Heart right ventricle (tissue), 16 donors: ENCODE results near the gene GRID1. TPM values are rescaled to one million over a fixed set of nuclear protein-coding genes. Genes with fewer than 3 reads are reported as not detected.

Source experiments
- ATAC-seq, 8 donors: fragments of 200-7000 bp; cut with Tn5 transposase; one replicate each; pipeline ENCODE4 v1.9.1; 2020; ENCODE audit warnings: mild to moderate bottlenecking in 8 of 8, moderate library complexity in 8 of 8, moderate number of reproducible peaks in 1 of 8
- DNase-seq, 2 donors: peaks; one replicate each; pipeline ENCODE4 v3.0.0-alpha.2; 2020
- H3K27ac ChIP-seq, 10 donors: fragments of 200-600 bp; sonication (generic) in 2 of 10; one replicate each; pipeline versions ENCODE4 v1.5.0 to v1.8.0; 2020 to 2022; ENCODE audit warnings: mild to moderate bottlenecking in 3 of 10
- H3K27me3 ChIP-seq, 7 donors: fragments of 200-600 bp; one replicate each; pipeline ENCODE4 v1.8.0; 2021 to 2022; ENCODE audit warnings: mild to moderate bottlenecking in 2 of 7
- H3K36me3 ChIP-seq, 9 donors: fragments of 200-600 bp; sonication (generic) in 1 of 9; one replicate each; pipeline versions ENCODE4 v1.5.0 to v1.8.0; 2020 to 2022; ENCODE audit warnings: mild to moderate bottlenecking in 2 of 9
- H3K4me1 ChIP-seq, 9 donors: fragments of 200-600 bp; sonication (generic) in 1 of 9; one replicate each; pipeline versions ENCODE4 v1.5.0 to v1.8.0; 2020 to 2022; ENCODE audit warnings: mild to moderate bottlenecking in 4 of 9
- H3K4me3 ChIP-seq, 10 donors: fragments of 200-600 bp; sonication (generic) in 2 of 10; one replicate each; pipeline versions ENCODE4 v1.5.0 to v1.8.0; 2020 to 2022; ENCODE audit warnings: mild to moderate bottlenecking in 7 of 10, moderate library complexity in 2 of 10
- H3K9me3 ChIP-seq, 11 donors: fragments of 200-600 bp in 10 of 11; sonication (generic) in 2 of 11; one replicate each; pipeline versions ENCODE4 v1.5.0 to v1.8.0; 2013 to 2022; ENCODE audit warnings: mild to moderate bottlenecking in 2 of 11, control low read depth in 1 of 11, moderate library complexity in 1 of 11
- CTCF ChIP-seq, 9 donors: fragments of 200-600 bp; sonication (generic) in 2 of 9; IDR thresholded peaks; one replicate each; pipeline versions ENCODE4 v1.5.0 to v1.8.0; 2021 to 2022; ENCODE audit warnings: antibody characterized with exemption in 9 of 9, mild to moderate bottlenecking in 5 of 9, moderate library complexity in 1 of 9
- WGBS, 2 donors: extraction: QIAGEN DNeasy Blood & Tissue Kit; methylation state at CpG; one replicate each; pipeline ENCODE4 v1.1.7; 2013; ENCODE audit warnings: inconsistent platforms in 1 of 2; 5-methylcytosine and 5-hydroxymethylcytosine counted together
- intact Hi-C, 10 donors: fragments of 100-400 bp; cut with DNase I; formaldehyde crosslinking; loops; one replicate each; pipeline versions ENCODE4 v1.11.1 to v1.14.2; 2022
- polyA plus RNA-seq, 2 donors: library from polyadenylated mRNA; stranded (reverse); fragments of 200-250 nt; gene quantifications; one replicate each; pipeline ENCODE4 v1.2.3, GENCODE V29; 2013
- total RNA-seq, 10 donors: library from RNA; stranded (reverse); fragmentation: NEBNext Ultra II Directional in 3 of 10; extraction: Animal tissue kit (Norgen Biotek cat#: 25700) in 3 of 10; gene quantifications; one replicate each; pipeline versions ENCODE4 v1.2.1 to v1.2.4, GENCODE V29; 2021 to 2023
- donor health status: Arrhythmogenic right ventricular cardiomyopathy.
- donor health status: ischemic (EF 13 %, LVEDD 7.1; RV severe dilation, severe dysfunction).
- donor health status: healthy with polysubstance abuse.
- donor health status: DM: no; HTN: yes; CAD: no.
- donor health status: DM: no; HTN: no; CAD: no.
- donor health status: ischemic (EF 25% LVEDD 6.9; RV normal size, moderate dysfunction).
- donor health status: ischemic (EF 25% LVEDD 5.7; RV mildly dilated, moderate dysfunction).
- donor health status: healthy.
- donor health status: DM: yes; HTN: yes; CAD: no.
- donor health status: Ischemic cardiomyopathy.
- donor health status: ischemic (EF 35%, LVEDD 5.7; RV mildly dilated, moderate dysfunction).
- donor health status: nonischemic (EF 11% LVEDD 7.7; RV severe dilation, severe dysfunction).
- donor health status: DM: yes; HTN: yes; CAD: no.
- donor health status: PGD.
- donor health status: ischemic (EF 29% LVEDD 5.4; RV normal size, mild dysfunction).
- donor health status: nonischemic (EF 23%, LVEDD 6.1; RV moderate dilation, normal function).

GRID1 gene
- total and polyA plus RNA-seq, 12 donors, result 0.44 to 3.4 (median 1.5) TPM

GRCh38 chr10:86058964-86059363 is 307.6 kb downstream of the GRID1 start:
- DNase-seq (no peak), ATAC-seq (no peak)
- H3K4me3 ChIP-seq, result no peak overlapping the region
- peaks cover 0 to 4% (median 0%) of the 10 kb centered on the region in 7 donors for H3K27me3 ChIP-seq
- H3K9me3 ChIP-seq, result no peaks in the 10 kb centered on the region
- WGBS, 2 donors, result 82 to 84% methylated on average over 5 of the region's 5 CpGs
- intact Hi-C loops, result no loop called here
- no peak for TF ChIP-seq CTCF (IDR thresholded peaks at IDR 0.05)
- H3K27ac ChIP-seq, result no peak overlapping the region
- H3K4me1 ChIP-seq, result peaks cover 0 to 12% (median 0%) of the 10 kb centered on the region in 9 donors
- no peaks in the 10 kb centered on the region for H3K36me3 ChIP-seq

GRCh38 chr10:86057708-86058107 is 308.9 kb downstream of the GRID1 start:
- H3K4me3 ChIP-seq, result no peak overlapping the region
- peak overlapping the region in 1 of 10 donors; percentile 12 for H3K27ac ChIP-seq
- peaks cover 0 to 12% (median 0%) of the 10 kb centered on the region in 9 donors for H3K4me1 ChIP-seq
- peaks cover 0 to 4% (median 0%) of the 10 kb centered on the region in 7 donors for H3K27me3 ChIP-seq
- intact Hi-C loops, result no loop called here
- WGBS, 2 donors, result 45 to 57% methylated on average over 5 of the region's 5 CpGs
- DNase-seq (no peak), ATAC-seq (peak in 7 of 8 donors; percentile 25 to 82 (median 65))
- H3K9me3 ChIP-seq, result no peaks in the 10 kb centered on the region
- H3K36me3 ChIP-seq, result no peaks in the 10 kb centered on the region
- no peak for TF ChIP-seq CTCF (IDR thresholded peaks at IDR 0.05)

- DNase-seq, result no peak
- 80 to 86% methylated on average over 6 of the region's 6 CpGs for WGBS, 2 donors
- TF ChIP-seq CTCF (IDR thresholded peaks at IDR 0.05), result no peak
Measured at GRCh38 chr10:86056672-86057071, 309.9 kb downstream of the GRID1 start.

GRCh38 chr10:86055928-86056327 is 310.7 kb downstream of the GRID1 start:
- intact Hi-C loops, result no loop called here

More at GRCh38 chr10:86056672-86057071, 309.9 kb downstream of the GRID1 start:
- peaks cover 0 to 12% (median 0%) of the 10 kb centered on the region in 9 donors for H3K4me1 ChIP-seq
- H3K4me3 ChIP-seq, result no peak overlapping the region
- ATAC-seq, result no peak
- no peaks in the 10 kb centered on the region for H3K9me3 ChIP-seq
- intact Hi-C loops, result no loop called here
- H3K27ac ChIP-seq, result no peak overlapping the region
- no peaks in the 10 kb centered on the region for H3K36me3 ChIP-seq
- H3K27me3 ChIP-seq, result peaks cover 0 to 4% (median 0%) of the 10 kb centered on the region in 7 donors

More at GRCh38 chr10:86055928-86056327, 310.7 kb downstream of the GRID1 start:
- Histone ChIP-seq H3K4me3 (no peak overlapping the region), H3K4me1 (peaks cover 0 to 12% (median 0%) of the 10 kb centered on the region in 9 donors), H3K27me3 (peaks cover 0 to 4% (median 0%) of the 10 kb centered on the region in 7 donors), H3K27ac (no peak overlapping the region), H3K36me3 (no peaks in the 10 kb centered on the region), H3K9me3 (peaks cover 0 to 5% (median 0%) of the 10 kb centered on the region in 11 donors)
- no peak for ATAC-seq
- no peak for TF ChIP-seq CTCF (IDR thresholded peaks at IDR 0.05)
- 61 to 69% methylated on average over 1 of the region's 1 CpG for WGBS, 2 donors
- no peak for DNase-seq
